ENCODE results near the gene POU6F1. TPM values are rescaled to one million over a fixed set of nuclear protein-coding genes. Genes with fewer than 3 reads are reported as not detected.

Gene POU6F1
- total and polyA plus RNA-seq, 9 of the 15 experiments (the other 6 are each of a cell fraction or from before 2014, with no cell fraction given) = 0.14 to 3.3 (median 1.1) TPM

DNA sequence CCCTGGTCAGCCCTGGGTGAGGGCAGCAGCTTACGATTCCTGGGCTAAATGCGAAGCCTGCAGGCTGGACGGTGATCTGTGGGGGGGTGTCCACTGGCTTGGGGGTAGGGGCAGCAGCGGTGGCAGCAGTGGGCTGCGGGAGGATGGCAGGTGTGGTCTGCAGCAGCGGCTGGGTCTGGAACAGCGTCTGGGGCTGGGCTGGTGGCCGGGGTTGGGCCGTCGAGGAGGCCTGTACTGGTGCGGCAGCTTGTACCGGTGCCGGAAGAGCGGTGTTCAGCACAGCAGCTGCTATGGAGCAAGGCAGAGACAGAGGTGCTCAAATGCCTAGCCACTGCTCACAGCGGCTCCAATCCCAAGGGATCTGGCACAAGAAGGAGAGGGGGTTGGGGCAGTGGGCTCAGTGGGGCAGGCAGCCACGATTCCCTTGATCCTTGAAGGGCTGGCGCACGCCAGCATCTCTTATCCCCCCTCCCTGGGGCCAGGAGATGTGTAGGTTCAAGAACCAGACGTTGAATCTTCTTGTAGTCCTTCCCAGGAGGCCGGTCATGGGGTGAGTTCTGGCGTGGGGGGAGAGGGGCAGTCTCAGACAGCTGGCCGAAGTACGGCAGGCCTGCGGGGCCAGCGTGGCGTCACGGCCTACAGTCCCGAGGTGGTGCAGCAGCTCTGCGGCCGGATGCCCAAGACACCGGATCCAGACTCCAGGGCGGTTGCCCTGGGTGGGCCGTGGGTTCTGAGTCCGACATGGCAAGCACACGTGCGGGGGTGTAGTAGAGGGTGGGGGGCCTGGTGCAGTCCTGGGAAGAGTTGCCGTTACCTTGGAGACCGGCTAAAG lies 19.9 kb downstream of the POU6F1 start:
- H3K9ac ChIP-seq (ENCODE audit: insufficient read depth in 1 of 2, low read depth in 2 of 2, low read length in 2 of 2) = peak overlapping the region in 1 of 2 experiments; percentile 53; a peak in 2 of 4 replicates
- in situ Hi-C loops (cut with MboI) = no loop called here
- H2AFZ ChIP-seq (ENCODE audit: low read depth, low read length) = no peak overlapping the region
- no peak for DNase-seq (ENCODE audit: extremely low read depth in 1 of 4, low spot score in 3 of 4)
- H3K36me3 ChIP-seq (ENCODE audit: control insufficient read depth, insufficient read depth, low read length) = no peaks in the 10 kb centered on the region
- H3K9me3 ChIP-seq (replicated peaks; ENCODE audit: control insufficient read depth, insufficient read depth, low read depth, low read length) = no peaks in the 10 kb centered on the region
- no peak for ATAC-seq
- no peak overlapping the region for H3K4me3 ChIP-seq
- intact Hi-C loops (cut with micrococcal nuclease) = no loop called here
- POLR2A ChIA-PET = interaction anchor here (2.4 kb wide), 1 partner anchor 20 kb away, joined by 7 read pairs; the partner anchor contains the start of gene POU6F1
- WGBS (ENCODE audit: insufficient coverage, low coverage, missing lambda C conversion rate) = 61% methylated on average over 31 of the region's 38 CpGs
- H3K27me3 ChIP-seq (ENCODE audit: control insufficient read depth in 2 of 2, insufficient read depth in 2 of 2, low read length in 2 of 2) = no peaks in the 10 kb centered on the region
- H3K4me1 ChIP-seq (replicated peaks in 1 of 2; ENCODE audit: control insufficient read depth in 2 of 2, insufficient read depth in 2 of 2, low read length in 2 of 2) = peaks cover 0 to 17% of the 10 kb centered on the region in 2 experiments; a peak in 3 of 5 replicates
- CTCF ChIA-PET (ENCODE audit: low intra/inter-chr PET ratio) = no interaction called here
- H4K20me1 ChIP-seq (replicated peaks; ENCODE audit: control insufficient read depth, insufficient read depth, low read length) = no peaks in the 10 kb centered on the region
- no peak for FAIRE-seq
- no peaks in the 10 kb centered on the region for H3K9me1 ChIP-seq (ENCODE audit: control insufficient read depth, insufficient read depth, low read length)
- BruUV-seq (replicated peaks) = no TSS peak
- no peaks in the 10 kb centered on the region for H3K79me2 ChIP-seq (ENCODE audit: control insufficient read depth, insufficient read depth, low read length)
- no peak overlapping the region for H3K27ac ChIP-seq (ENCODE audit: extremely low read depth, low read depth, low read length)
- no peak overlapping the region for H3K4me2 ChIP-seq (ENCODE audit: insufficient read depth, low read length)
- TF ChIP-seq ELF4 (CRISPR knock-in tag; IDR thresholded peaks at IDR 0.05) (no peak), GTF3C2 (IDR thresholded peaks at IDR 0.05; ENCODE audit: borderline replicate concordance, extremely low read depth, insufficient read length) (no peak), ZNF740 (CRISPR knock-in tag; IDR thresholded peaks at IDR 0.05) (no peak), ZNF740 (tag; IDR thresholded peaks at IDR 0.05) (no peak), ZMIZ1 (IDR thresholded peaks at IDR 0.05; ENCODE audit: low read depth in 2 of 2, low read length in 2 of 2) (no peak), NFIX (CRISPR knock-in tag; IDR thresholded peaks at IDR 0.05; ENCODE audit: low read depth) (no peak), EHMT2 (IDR thresholded peaks at IDR 0.05) (no peak), BRF1 (IDR thresholded peaks at IDR 0.05; ENCODE audit: borderline replicate concordance, extremely low read depth, insufficient read length) (no peak), ZBTB1 (CRISPR knock-in tag; IDR thresholded peaks at IDR 0.05; ENCODE audit: borderline replicate concordance, low read depth) (no peak), OTX1 (CRISPR knock-in tag; IDR thresholded peaks at IDR 0.05) (no peak)
- TF ChIP-seq, protein P1, sequence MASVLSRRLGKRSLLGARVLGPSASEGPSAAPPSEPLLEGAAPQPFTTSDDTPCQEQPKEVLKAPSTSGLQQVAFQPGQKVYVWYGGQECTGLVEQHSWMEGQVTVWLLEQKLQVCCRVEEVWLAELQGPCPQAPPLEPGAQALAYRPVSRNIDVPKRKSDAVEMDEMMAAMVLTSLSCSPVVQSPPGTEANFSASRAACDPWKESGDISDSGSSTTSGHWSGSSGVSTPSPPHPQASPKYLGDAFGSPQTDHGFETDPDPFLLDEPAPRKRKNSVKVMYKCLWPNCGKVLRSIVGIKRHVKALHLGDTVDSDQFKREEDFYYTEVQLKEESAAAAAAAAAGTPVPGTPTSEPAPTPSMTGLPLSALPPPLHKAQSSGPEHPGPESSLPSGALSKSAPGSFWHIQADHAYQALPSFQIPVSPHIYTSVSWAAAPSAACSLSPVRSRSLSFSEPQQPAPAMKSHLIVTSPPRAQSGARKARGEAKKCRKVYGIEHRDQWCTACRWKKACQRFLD (CRISPR knock-in tag; IDR thresholded peaks at IDR 0.05) = no peak

Data from K562 (cell line).